Measurements from ENCODE around the gene CATSPERE. TPM values are rescaled to one million over a fixed set of nuclear protein-coding genes. Genes with fewer than 3 reads are reported as not detected.

CATSPERE gene
- total RNA-seq, 4 donors from 2014 or later: 0.98 to 3.1 (median 1.3) TPM

- Histone ChIP-seq H3K27me3 (no peaks in the 10 kb centered on the region), H3K4me1 (no peaks in the 10 kb centered on the region), H3K36me3 (no peaks in the 10 kb centered on the region), H3K9me3 (peaks cover 0 to 4% (median 0%) of the 10 kb centered on the region in 4 donors), H3K4me3 (no peak overlapping the region), H3K27ac (no peak overlapping the region)
- TF ChIP-seq CTCF (IDR thresholded peaks at IDR 0.05): no peak
- no peak for TF ChIP-seq POLR2A (IDR thresholded peaks at IDR 0.05)
- TF ChIP-seq EP300 (IDR thresholded peaks at IDR 0.05): no peak
- 81 to 83% methylated on average over 10 of the region's 10 CpGs for WGBS, 2 donors
- no peak for DNase-seq (ENCODE audit: low spot score in 2 of 2)
These were observed 175.6 kb downstream of the CATSPERE start for GRCh38 chr1:244636488-244637259.

GRCh38 chr1:244639561-244639960 lies 178.5 kb downstream of the CATSPERE start:
- Histone ChIP-seq H3K36me3 (no peaks in the 10 kb centered on the region), H3K27me3 (no peaks in the 10 kb centered on the region), H3K4me3 (no peak overlapping the region), H3K9me3 (no peaks in the 10 kb centered on the region), H3K4me1 (no peaks in the 10 kb centered on the region), H3K27ac (no peak overlapping the region)
- no peak for DNase-seq (ENCODE audit: low spot score in 2 of 2)
- TF ChIP-seq EP300 (IDR thresholded peaks at IDR 0.05) (no peak), CTCF (IDR thresholded peaks at IDR 0.05) (no peak), POLR2A (IDR thresholded peaks at IDR 0.05) (no peak)

GRCh38 chr1:244640917-244641316 lies 179.8 kb downstream of the CATSPERE start:
- 85 to 93% methylated on average over 6 of the region's 6 CpGs for WGBS, 2 donors
- DNase-seq (ENCODE audit: low spot score in 2 of 2): no peak
- no peaks in the 10 kb centered on the region for H3K36me3 ChIP-seq

GRCh38 chr1:244642526-244642925 lies 181.5 kb downstream of the CATSPERE start:
- 81 to 83% methylated on average over 16 of the region's 16 CpGs for WGBS, 2 donors
- Histone ChIP-seq H3K9me3 (no peaks in the 10 kb centered on the region), H3K27ac (no peak overlapping the region), H3K36me3 (no peaks in the 10 kb centered on the region), H3K4me3 (no peak overlapping the region), H3K27me3 (no peaks in the 10 kb centered on the region), H3K4me1 (no peaks in the 10 kb centered on the region)
- no peak for DNase-seq (ENCODE audit: low spot score in 2 of 2)
- TF ChIP-seq POLR2A (IDR thresholded peaks at IDR 0.05) (no peak), CTCF (IDR thresholded peaks at IDR 0.05) (no peak), EP300 (IDR thresholded peaks at IDR 0.05) (no peak)

More at GRCh38 chr1:244640917-244641316, 179.8 kb downstream of the CATSPERE start:
- TF ChIP-seq EP300 (IDR thresholded peaks at IDR 0.05) (no peak), CTCF (IDR thresholded peaks at IDR 0.05) (no peak), POLR2A (IDR thresholded peaks at IDR 0.05) (no peak)
- no peaks in the 10 kb centered on the region for H3K27me3 ChIP-seq
- no peaks in the 10 kb centered on the region for H3K9me3 ChIP-seq
- H3K4me1 ChIP-seq: no peaks in the 10 kb centered on the region
- no peak overlapping the region for H3K27ac ChIP-seq
- no peak overlapping the region for H3K4me3 ChIP-seq

GRCh38 chr1:244642988-244643387 lies 181.9 kb downstream of the CATSPERE start:
- 92 to 94% methylated on average over 12 to 14 of the region's 14 CpGs for WGBS, 2 donors
- no peaks in the 10 kb centered on the region for H3K9me3 ChIP-seq
- TF ChIP-seq EP300 (IDR thresholded peaks at IDR 0.05) (no peak), POLR2A (IDR thresholded peaks at IDR 0.05) (no peak), CTCF (IDR thresholded peaks at IDR 0.05) (no peak)
- no peak for DNase-seq (ENCODE audit: low spot score in 2 of 2)
- H3K27me3 ChIP-seq: no peaks in the 10 kb centered on the region
- no peak overlapping the region for H3K4me3 ChIP-seq
- no peak overlapping the region for H3K27ac ChIP-seq
- no peaks in the 10 kb centered on the region for H3K4me1 ChIP-seq
- no peaks in the 10 kb centered on the region for H3K36me3 ChIP-seq
